VCaP (cell line): ENCODE data around the gene ADAM19.

Experiments
- H3K27ac ChIP-seq: fragments of 450-650 bp; 2 replicates; pipeline ENCODE4 v1.5.1; 2017
- CTCF ChIP-seq: fragments of 450-650 bp; conservative IDR thresholded peaks from 2 replicates; pipeline ENCODE4 v1.5.1; 2017; ENCODE audit warnings: mild to moderate bottlenecking, moderate library complexity

ADAM19 gene

GRCh38 chr5:157469687-157470086 is 105.9 kb downstream of the ADAM19 start:
- no peak overlapping the region for H3K27ac ChIP-seq
- TF ChIP-seq CTCF, result no peak

- no peak overlapping the region for H3K27ac ChIP-seq
- no peak for TF ChIP-seq CTCF
These were observed 106.5 kb downstream of the ADAM19 start for GRCh38 chr5:157469073-157469472.

- no peak for TF ChIP-seq CTCF
- H3K27ac ChIP-seq, result no peak overlapping the region
These were observed 107.1 kb downstream of the ADAM19 start for GRCh38 chr5:157468293-157468965.

- no peak for TF ChIP-seq CTCF
- no peak overlapping the region for H3K27ac ChIP-seq
These were observed 110.9 kb downstream of the ADAM19 start for GRCh38 chr5:157464519-157465171.

GRCh38 chr5:157463621-157464518 is 111.7 kb downstream of the ADAM19 start:
- H3K27ac ChIP-seq, result no peak overlapping the region
- no peak for TF ChIP-seq CTCF

- H3K27ac ChIP-seq, result no peak overlapping the region
- no peak for TF ChIP-seq CTCF
These were observed 112.5 kb downstream of the ADAM19 start for GRCh38 chr5:157463081-157463480.
